Breast epithelium (tissue), 3 donors: ENCODE results near the gene BZW2.

Experiments
- CTCF ChIP-seq, 3 donors: fragments of 450-650 bp; IDR thresholded peaks; one replicate each; pipeline ENCODE4 v1.5.1; 2016 to 2017; ENCODE audit warnings: antibody characterized with exemption in 3 of 3, mild to moderate bottlenecking in 3 of 3, moderate library complexity in 3 of 3
- POLR2A ChIP-seq: fragments of 450-650 bp; IDR thresholded peaks from one replicate; pipeline ENCODE4 v1.6.1; 2016; ENCODE audit warnings: antibody characterized with exemption, mild to moderate bottlenecking, moderate library complexity
- POLR2AphosphoS5 ChIP-seq, 3 donors: sonication (generic); formaldehyde crosslinking; IDR thresholded peaks; one replicate each; pipeline ENCODE4 v1.6.1; 2017; ENCODE audit warnings: antibody characterized with exemption in 3 of 3

DNA sequence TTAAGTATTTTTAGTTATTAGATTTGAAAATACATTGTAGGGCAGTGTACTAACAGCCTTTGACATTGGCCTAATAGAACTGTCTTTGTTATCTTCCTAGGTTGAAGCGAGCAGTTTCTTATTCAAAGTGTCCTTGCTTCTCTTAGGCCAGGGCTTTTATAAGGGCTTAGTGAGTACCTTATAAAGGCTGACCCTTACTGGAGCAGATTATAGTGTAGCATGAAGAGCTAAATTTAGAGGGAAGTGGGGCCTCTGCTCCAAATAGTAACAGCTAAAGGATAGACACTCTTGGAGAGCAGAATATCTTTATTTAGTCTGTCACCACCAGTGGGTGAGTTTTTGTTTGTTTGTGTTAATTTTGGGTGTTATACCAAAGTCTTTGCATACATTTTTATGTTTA is 15.9 kb downstream of the BZW2 start:
- TF ChIP-seq CTCF (IDR thresholded peaks at IDR 0.05) (no peak), POLR2AphosphoS5 (IDR thresholded peaks at IDR 0.05) (no peak), POLR2A (no peak)
